ENCODE measurements around the gene SAV1.

Gene SAV1

GRCh38 chr14:50657753-50658152 lies 10.4 kb downstream of the SAV1 start:
- no peak for TF ChIP-seq POU6F1 (CRISPR knock-in tag; IDR thresholded peaks at IDR 0.05; ENCODE audit: borderline replicate concordance, low read depth)
- TF ChIP-seq PATZ1 (CRISPR knock-in tag; IDR thresholded peaks at IDR 0.05; ENCODE audit: borderline replicate concordance) = no peak
- TF ChIP-seq RARB (CRISPR knock-in tag; IDR thresholded peaks at IDR 0.05) = no peak
- no peak for TF ChIP-seq ZNF565 (CRISPR knock-in tag; conservative IDR thresholded peaks at IDR 0.05; ENCODE audit: low read depth)
- TF ChIP-seq TSHZ2 (CRISPR knock-in tag; IDR thresholded peaks at IDR 0.05) = no peak
- no peak for TF ChIP-seq CREB5 (CRISPR knock-in tag; IDR thresholded peaks at IDR 0.05; ENCODE audit: low read depth)
- TF ChIP-seq GLIS3 (CRISPR knock-in tag; IDR thresholded peaks at IDR 0.05) = no peak
- TF ChIP-seq CSDC2 (CRISPR knock-in tag; IDR thresholded peaks at IDR 0.05) = no peak
- TF ChIP-seq CSRNP3 (CRISPR knock-in tag; IDR thresholded peaks at IDR 0.05) = no peak
- TF ChIP-seq ZNF70 (CRISPR knock-in tag; IDR thresholded peaks at IDR 0.05) = no peak
- TF ChIP-seq TOX (CRISPR knock-in tag; IDR thresholded peaks at IDR 0.05; ENCODE audit: borderline replicate concordance) = no peak
- TF ChIP-seq PPARA (CRISPR knock-in tag; IDR thresholded peaks at IDR 0.05; ENCODE audit: borderline replicate concordance) = no peak
- no peak for TF ChIP-seq SNAI2 (CRISPR knock-in tag; IDR thresholded peaks at IDR 0.05)
- ATAC-seq = no peak; the same call in 2 of the 3 replicates

GRCh38 chr14:50656776-50657175 lies 11.3 kb downstream of the SAV1 start:
- TF ChIP-seq PPARA (CRISPR knock-in tag; IDR thresholded peaks at IDR 0.05; ENCODE audit: borderline replicate concordance) (no peak), ZNF70 (CRISPR knock-in tag; IDR thresholded peaks at IDR 0.05) (no peak), ZNF565 (CRISPR knock-in tag; conservative IDR thresholded peaks at IDR 0.05; ENCODE audit: low read depth) (no peak), GLIS3 (CRISPR knock-in tag; IDR thresholded peaks at IDR 0.05) (no peak), ZC3H10 (CRISPR knock-in tag; IDR thresholded peaks at IDR 0.05) (no peak), ZFP30 (CRISPR knock-in tag; IDR thresholded peaks at IDR 0.05) (no peak), POU6F1 (CRISPR knock-in tag; IDR thresholded peaks at IDR 0.05; ENCODE audit: borderline replicate concordance, low read depth) (no peak), BACH2 (CRISPR knock-in tag; IDR thresholded peaks at IDR 0.05; ENCODE audit: borderline replicate concordance) (no peak), ESRRG (CRISPR knock-in tag; IDR thresholded peaks at IDR 0.05) (no peak)
- ATAC-seq = no peak

GRCh38 chr14:50649691-50650090 lies 18.4 kb downstream of the SAV1 start:
- TF ChIP-seq TOX (CRISPR knock-in tag; IDR thresholded peaks at IDR 0.05; ENCODE audit: borderline replicate concordance) = no peak
- no peak for TF ChIP-seq ESRRG (CRISPR knock-in tag; IDR thresholded peaks at IDR 0.05)
- TF ChIP-seq ZC3H10 (CRISPR knock-in tag; IDR thresholded peaks at IDR 0.05) = no peak
- no peak for TF ChIP-seq ARNTL (CRISPR knock-in tag; IDR thresholded peaks at IDR 0.05; ENCODE audit: borderline replicate concordance, low read depth)
- no peak for TF ChIP-seq PPARA (CRISPR knock-in tag; IDR thresholded peaks at IDR 0.05; ENCODE audit: borderline replicate concordance)
- TF ChIP-seq ZNF70 (CRISPR knock-in tag; IDR thresholded peaks at IDR 0.05) = no peak
- TF ChIP-seq TSHZ2 (CRISPR knock-in tag; IDR thresholded peaks at IDR 0.05) = no peak
- no peak for TF ChIP-seq ZFP3 (CRISPR knock-in tag; IDR thresholded peaks at IDR 0.05)
- TF ChIP-seq CREB5 (CRISPR knock-in tag; IDR thresholded peaks at IDR 0.05; ENCODE audit: low read depth) = no peak
- no peak for TF ChIP-seq GLIS3 (CRISPR knock-in tag; IDR thresholded peaks at IDR 0.05)
- TF ChIP-seq TCF4 (CRISPR knock-in tag; IDR thresholded peaks at IDR 0.05; ENCODE audit: borderline replicate concordance) = no peak
- TF ChIP-seq OSR1 (CRISPR knock-in tag; IDR thresholded peaks at IDR 0.05) = no peak
- no peak for TF ChIP-seq ZNF565 (CRISPR knock-in tag; conservative IDR thresholded peaks at IDR 0.05; ENCODE audit: low read depth)

More at GRCh38 chr14:50649691-50650090, 18.4 kb downstream of the SAV1 start:
- no peak for ATAC-seq

Data from SK-N-SH treated with all-trans-retinoic acid at 6 μM for 48 hours (cell line).